GM13976 (cell line): ENCODE measurements around the gene CSTPP1.

ENCODE experiments used
- DNase-seq: peaks from one replicate; pipeline ENCODE4 v3.0.0; 2012; ENCODE audit warnings: low spot score
- CTCF ChIP-seq: IDR thresholded peaks from 2 replicates; pipeline ENCODE4 v1.5.1; 2012; ENCODE audit warnings: borderline replicate concordance, mild to moderate bottlenecking; ENCODE audit not compliant: insufficient read depth; ENCODE audit errors: extremely low read depth, missing control alignments, control extremely low read depth
- in situ Hi-C: fragments of 300-500 bp; cut with MboI; formaldehyde crosslinking; loops from one replicate; pipeline ENCODE4 v1.12.0; 2022; ENCODE audit warnings: low sequenced_read_pairs, mixed read lengths, inconsistent platforms; ENCODE audit not compliant: unreplicated experiment

Gene CSTPP1

GRCh38 chr11:47047972-47048371 is 111.4 kb downstream of the CSTPP1 start:
- in situ Hi-C loops = no loop called here
- no peak for TF ChIP-seq CTCF
- DNase-seq = no peak

GRCh38 chr11:47050284-47050683 is 113.7 kb downstream of the CSTPP1 start:
- DNase-seq = no peak
- in situ Hi-C loops = no loop called here
- no peak for TF ChIP-seq CTCF

GRCh38 chr11:47051217-47051616 is 114.7 kb downstream of the CSTPP1 start:
- no peak for DNase-seq
- TF ChIP-seq CTCF = no peak
- in situ Hi-C loops = no loop called here

GRCh38 chr11:47052165-47052564 is 115.6 kb downstream of the CSTPP1 start:
- in situ Hi-C loops = no loop called here
- DNase-seq = no peak
- no peak for TF ChIP-seq CTCF

GRCh38 chr11:47052576-47052975 is 116.0 kb downstream of the CSTPP1 start:
- in situ Hi-C loops = no loop called here
- no peak for DNase-seq
- TF ChIP-seq CTCF = no peak

- in situ Hi-C loops = no loop called here
- TF ChIP-seq CTCF = no peak
- DNase-seq = no peak
Measured at GRCh38 chr11:47055534-47055933, 119.0 kb downstream of the CSTPP1 start.
